IMR-90 (cell line): ENCODE data around the gene HADHB. TPM values are rescaled to one million over a fixed set of nuclear protein-coding genes. Genes with fewer than 3 reads are reported as not detected.

Experiments
- ATAC-seq: fragments of 200-7000 bp; cut with Tn5 transposase; 2 replicates; pipeline ENCODE4 v1.9.1; 2020; ENCODE audit warnings: low read depth, mild to moderate bottlenecking, moderate library complexity
- BruUV-seq: library from RNA; stranded (reverse); fragments of 400-500 nt; replicated peaks from 2 replicates; lab custom pipeline; 2021; lab: Mats Ljungman, UMichigan
- CTCF ChIA-PET: fragments of 300-600 bp; formaldehyde crosslinking; extraction: SDS; loops from one replicate; lab custom pipeline; 2021; ENCODE audit warnings: antibody characterized with exemption; lab: Yijun Ruan, JAX
- POLR2A ChIA-PET: fragments of 300-600 bp; sonication (Branson Sonifier 250); formaldehyde crosslinking; loops from one replicate; lab custom pipeline; 2022; ENCODE audit warnings: antibody characterized with exemption; ENCODE audit not compliant: unreplicated experiment; lab: Charles Lee
- DNase-seq: peaks from one replicate; pipeline ENCODE4 v3.0.0; 2013
- H2AFZ ChIP-seq: replicated peaks from 2 replicates; pipeline ENCODE3; 2013; ENCODE audit warnings: low read length, mild to moderate bottlenecking; ENCODE audit not compliant: poor library complexity
- H2AK5ac ChIP-seq: 2 replicates; pipeline ENCODE4 v1.6.1; 2013; ENCODE audit warnings: low read depth, low read length, inconsistent platforms
- H2AK9ac ChIP-seq: replicated peaks from 2 replicates; pipeline ENCODE3; 2013; ENCODE audit warnings: mild to moderate bottlenecking, low read depth, low read length, moderate library complexity; ENCODE audit not compliant: poor library complexity
- H2BK120ac ChIP-seq: 2 replicates; pipeline ENCODE4 v1.6.1; 2013; ENCODE audit warnings: low read depth, low read length, inconsistent platforms
- H2BK15ac ChIP-seq: 3 replicates; pipeline ENCODE4 v1.6.1; 2013; ENCODE audit warnings: low read depth, low read length, inconsistent platforms
- H2BK20ac ChIP-seq: 2 replicates; pipeline ENCODE4 v1.6.1; 2013; ENCODE audit warnings: low read depth, mild to moderate bottlenecking, inconsistent platforms, low read length, moderate library complexity
- H2BK5ac ChIP-seq: 2 replicates; pipeline ENCODE4 v1.6.1; 2013; ENCODE audit warnings: mild to moderate bottlenecking, low read depth, low read length, inconsistent platforms; ENCODE audit not compliant: poor library complexity, severe bottlenecking
- H3K14ac ChIP-seq: replicated peaks from 2 replicates; pipeline ENCODE4 v1.6.1; 2013; ENCODE audit warnings: low read depth, low read length, inconsistent platforms
- H3K18ac ChIP-seq: 2 replicates; pipeline ENCODE4 v1.6.1; 2013; ENCODE audit warnings: low read depth, low read length, control low read depth
- H3K23ac ChIP-seq: 2 replicates; pipeline ENCODE4 v1.6.1; 2013; ENCODE audit warnings: low read depth, low read length, inconsistent platforms
- H3K27ac ChIP-seq: 2 replicates; pipeline ENCODE4 v1.5.1; 2013; ENCODE audit warnings: mild to moderate bottlenecking, control low read depth, low read length; ENCODE audit not compliant: insufficient read depth
- H3K27me3 ChIP-seq: 2 replicates; pipeline ENCODE4 v1.6.1; 2013; ENCODE audit warnings: low read length; ENCODE audit not compliant: control insufficient read depth, insufficient read depth
- H3K36me3 ChIP-seq: 2 replicates; pipeline ENCODE4 v1.6.1; 2013; ENCODE audit warnings: low read length, mixed read lengths; ENCODE audit not compliant: control insufficient read depth, insufficient read depth
- H3K4ac ChIP-seq: 2 replicates; pipeline ENCODE4 v1.6.1; 2013; ENCODE audit warnings: low read depth, low read length, inconsistent platforms
- H3K4me1 ChIP-seq: 2 replicates; pipeline ENCODE4 v1.6.1; 2013; ENCODE audit warnings: low read length, mixed read lengths; ENCODE audit not compliant: control insufficient read depth, insufficient read depth
- H3K4me2 ChIP-seq: 2 replicates; pipeline ENCODE4 v1.6.1; 2013; ENCODE audit warnings: low read depth, mild to moderate bottlenecking, control low read depth, low read length, moderate library complexity
- H3K4me3 ChIP-seq: 2 replicates; pipeline ENCODE4 v1.5.1; 2013; ENCODE audit warnings: low read depth, mild to moderate bottlenecking, control low read depth, low read length, moderate library complexity; ENCODE audit not compliant: insufficient read depth
- H3K56ac ChIP-seq: 2 replicates; pipeline ENCODE4 v1.6.1; 2013; ENCODE audit warnings: low read length, inconsistent platforms; ENCODE audit not compliant: insufficient read depth; ENCODE audit errors: extremely low read depth
- H3K79me1 ChIP-seq, 2 experiments: 2 replicates each; pipeline ENCODE4 v1.6.1; 2013; ENCODE audit warnings: low read length in 2 of 2, inconsistent platforms in 1 of 2, low read depth in 1 of 2
- H3K9ac ChIP-seq: 2 replicates; pipeline ENCODE4 v1.6.1; 2013; ENCODE audit warnings: low read depth, low read length, control low read depth
- H3K9me1 ChIP-seq: 2 replicates; pipeline ENCODE4 v1.6.1; 2013; ENCODE audit warnings: low read length, inconsistent platforms; ENCODE audit not compliant: insufficient read depth
- H3K9me3 ChIP-seq: 2 replicates; pipeline ENCODE4 v1.6.1; 2013; ENCODE audit warnings: low read length; ENCODE audit not compliant: control insufficient read depth, insufficient read depth
- H4K20me1 ChIP-seq: 2 replicates; pipeline ENCODE4 v1.6.1; 2013; ENCODE audit warnings: low read length, inconsistent platforms; ENCODE audit not compliant: insufficient read depth
- H4K5ac ChIP-seq: 2 replicates; pipeline ENCODE4 v1.6.1; 2013; ENCODE audit warnings: mild to moderate bottlenecking, low read depth, low read length, control low read depth
- H4K8ac ChIP-seq, 2 experiments: 2 replicates each; pipeline ENCODE4 v1.6.1; 2013; ENCODE audit warnings: low read depth in 2 of 2, low read length in 2 of 2, control low read depth in 1 of 2, inconsistent platforms in 1 of 2
- H4K91ac ChIP-seq: 2 replicates; pipeline ENCODE4 v1.6.1; 2013; ENCODE audit warnings: low read depth, low read length, inconsistent platforms; ENCODE audit not compliant: insufficient read depth
- BHLHE40 ChIP-seq: fragments of 150-350 bp; IDR thresholded peaks from 2 replicates; pipeline ENCODE4 v1.6.1; 2016; ENCODE audit warnings: mild to moderate bottlenecking, low read depth, low read length
- CEBPB ChIP-seq: IDR thresholded peaks from 2 replicates; pipeline ENCODE4 v1.6.1; 2012; ENCODE audit warnings: low read depth, low read length, improper control_type of control experiment
- CHD1 ChIP-seq: IDR thresholded peaks from 2 replicates; pipeline ENCODE4 v1.6.1; 2012; ENCODE audit warnings: low read depth, low read length, improper control_type of control experiment
- MAFK ChIP-seq: IDR thresholded peaks from 2 replicates; pipeline ENCODE4 v1.6.1; 2012; ENCODE audit warnings: low read depth, low read length, improper control_type of control experiment
- MXI1 ChIP-seq: IDR thresholded peaks from 2 replicates; pipeline ENCODE4 v1.6.1; 2012; ENCODE audit warnings: low read depth, mild to moderate bottlenecking, low read length, moderate library complexity, borderline replicate concordance
- RAD21 ChIP-seq: IDR thresholded peaks from 2 replicates; pipeline ENCODE4 v1.6.1; 2012; ENCODE audit warnings: low read length, improper control_type of control experiment
- RFX5 ChIP-seq: IDR thresholded peaks from 2 replicates; pipeline ENCODE4 v1.8.0; 2012; ENCODE audit warnings: low read depth, mild to moderate bottlenecking, low read length, moderate library complexity
- WGBS, 2 experiments: methylation state at CpG; one replicate each; pipeline versions ENCODE4 v1.1.5 to v1.1.7; 2013; ENCODE audit warnings: missing lambda C conversion rate in 2 of 2; ENCODE audit not compliant: insufficient read length in 1 of 2; ENCODE audit errors: extremely low coverage in 2 of 2; 5-methylcytosine and 5-hydroxymethylcytosine counted together
- dilution Hi-C: fragments of 300-500 bp; cut with HindIII; formaldehyde crosslinking; loops from one replicate; pipeline ENCODE4 v1.14.3; 2018; ENCODE audit warnings: low sequenced_read_pairs; ENCODE audit not compliant: unreplicated experiment
- in situ Hi-C: fragments of 300-500 bp; cut with MboI; formaldehyde crosslinking; loops from 3 replicates; pipeline ENCODE4 v1.14.3; 2019; ENCODE audit warnings: low sequenced_read_pairs, inconsistent platforms, mixed read lengths
- intact Hi-C: fragments of 100-400 bp; cut with micrococcal nuclease; formaldehyde crosslinking; loops from 2 replicates; pipeline ENCODE4 v1.10.0; 2022
- polyA plus RNA-seq, 3 experiments: library from polyadenylated mRNA; depleted of rRNA; stranded (reverse); fragments of >200 nt; gene quantifications; 2 replicates each; pipeline ENCODE4 v1.2.3, GENCODE V29; 2012; ENCODE audit warnings: low replicate concordance in 1 of 3
- total RNA-seq: library from RNA; depleted of rRNA; stranded (reverse); fragments of >200 nt; gene quantifications from 2 replicates; pipeline ENCODE4 v1.2.3, GENCODE V29; 2012
- TF ChIP-seq, protein P1 (sequence below): fragments of 150-350 bp; IDR thresholded peaks from 2 replicates; pipeline ENCODE4 v1.6.1; 2017; ENCODE audit warnings: mild to moderate bottlenecking, antibody characterized with exemption, low read length, low read depth
- TF ChIP-seq, protein P2 (sequence below): fragments of 150-350 bp; IDR thresholded peaks from 2 replicates; pipeline ENCODE4 v1.6.1; 2016; ENCODE audit warnings: low read depth, mild to moderate bottlenecking, low read length, moderate library complexity, borderline replicate concordance
- TF ChIP-seq, protein P3 (sequence below): conservative IDR thresholded peaks from 2 replicates; pipeline ENCODE4 v1.5.1; 2012; ENCODE audit warnings: mild to moderate bottlenecking, low read depth, low read length, improper control_type of control experiment

The HADHB gene
- total and polyA plus RNA-seq, 2 of the 4 experiments (the other 2 are of a cell fraction) = 67.9 to 79.8 TPM

DNA sequence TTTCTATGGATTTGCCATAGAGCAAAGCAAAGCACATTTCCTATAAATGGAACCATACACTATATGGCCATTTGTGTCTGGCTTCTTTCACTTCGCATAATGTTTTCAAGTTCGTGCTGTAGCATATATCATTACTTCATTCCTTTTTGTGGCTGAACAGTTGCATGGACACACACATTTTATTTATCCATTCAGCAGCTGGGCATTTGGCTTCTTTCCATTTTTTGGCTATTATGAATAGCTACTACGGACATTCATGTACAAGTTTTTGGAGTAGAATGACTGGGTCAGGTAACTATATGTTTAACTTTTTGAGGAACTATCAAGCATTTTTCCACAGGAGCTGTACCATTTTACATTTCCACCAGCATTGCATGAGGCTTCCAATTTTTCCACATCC, 90.5 kb downstream of the HADHB start:
- BruUV-seq = no TSS peak
- Histone ChIP-seq H2AFZ (no peak overlapping the region), H4K8ac (no peak overlapping the region), H3K9me3 (no peaks in the 10 kb centered on the region), H4K91ac (no peak overlapping the region), H3K4me1 (no peaks in the 10 kb centered on the region), H3K4me2 (peak overlapping the region; percentile 4; the same call in 1 of the 2 replicates), H3K79me1 (no peaks in the 10 kb centered on the region), H3K23ac (no peak overlapping the region), H3K36me3 (no peaks in the 10 kb centered on the region), H2BK20ac (no peak overlapping the region), H3K14ac (no peak overlapping the region), H3K9ac (no peak overlapping the region), H3K4me3 (no peak overlapping the region), H3K18ac (no peak overlapping the region), H3K56ac (no peak overlapping the region), H3K27me3 (peaks cover 11% of the 10 kb centered on the region), H2BK15ac (no peak overlapping the region), H3K27ac (no peak overlapping the region), H2AK9ac (no peak overlapping the region), H4K20me1 (no peaks in the 10 kb centered on the region), H2AK5ac (no peak overlapping the region), H2BK5ac (no peak overlapping the region), H3K9me1 (no peaks in the 10 kb centered on the region), H4K5ac (no peak overlapping the region), H2BK120ac (no peak overlapping the region), H3K4ac (no peak overlapping the region)
- TF ChIP-seq RFX5 (no peak), BHLHE40 (no peak), MAFK (no peak), CEBPB (no peak), MXI1 (no peak), CHD1 (no peak), RAD21 (no peak)
- TF ChIP-seq, protein P1, sequence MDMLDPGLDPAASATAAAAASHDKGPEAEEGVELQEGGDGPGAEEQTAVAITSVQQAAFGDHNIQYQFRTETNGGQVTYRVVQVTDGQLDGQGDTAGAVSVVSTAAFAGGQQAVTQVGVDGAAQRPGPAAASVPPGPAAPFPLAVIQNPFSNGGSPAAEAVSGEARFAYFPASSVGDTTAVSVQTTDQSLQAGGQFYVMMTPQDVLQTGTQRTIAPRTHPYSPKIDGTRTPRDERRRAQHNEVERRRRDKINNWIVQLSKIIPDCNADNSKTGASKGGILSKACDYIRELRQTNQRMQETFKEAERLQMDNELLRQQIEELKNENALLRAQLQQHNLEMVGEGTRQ = no peak
- TF ChIP-seq, protein P2, sequence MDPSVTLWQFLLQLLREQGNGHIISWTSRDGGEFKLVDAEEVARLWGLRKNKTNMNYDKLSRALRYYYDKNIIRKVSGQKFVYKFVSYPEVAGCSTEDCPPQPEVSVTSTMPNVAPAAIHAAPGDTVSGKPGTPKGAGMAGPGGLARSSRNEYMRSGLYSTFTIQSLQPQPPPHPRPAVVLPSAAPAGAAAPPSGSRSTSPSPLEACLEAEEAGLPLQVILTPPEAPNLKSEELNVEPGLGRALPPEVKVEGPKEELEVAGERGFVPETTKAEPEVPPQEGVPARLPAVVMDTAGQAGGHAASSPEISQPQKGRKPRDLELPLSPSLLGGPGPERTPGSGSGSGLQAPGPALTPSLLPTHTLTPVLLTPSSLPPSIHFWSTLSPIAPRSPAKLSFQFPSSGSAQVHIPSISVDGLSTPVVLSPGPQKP = no peak
- TF ChIP-seq, protein P3, sequence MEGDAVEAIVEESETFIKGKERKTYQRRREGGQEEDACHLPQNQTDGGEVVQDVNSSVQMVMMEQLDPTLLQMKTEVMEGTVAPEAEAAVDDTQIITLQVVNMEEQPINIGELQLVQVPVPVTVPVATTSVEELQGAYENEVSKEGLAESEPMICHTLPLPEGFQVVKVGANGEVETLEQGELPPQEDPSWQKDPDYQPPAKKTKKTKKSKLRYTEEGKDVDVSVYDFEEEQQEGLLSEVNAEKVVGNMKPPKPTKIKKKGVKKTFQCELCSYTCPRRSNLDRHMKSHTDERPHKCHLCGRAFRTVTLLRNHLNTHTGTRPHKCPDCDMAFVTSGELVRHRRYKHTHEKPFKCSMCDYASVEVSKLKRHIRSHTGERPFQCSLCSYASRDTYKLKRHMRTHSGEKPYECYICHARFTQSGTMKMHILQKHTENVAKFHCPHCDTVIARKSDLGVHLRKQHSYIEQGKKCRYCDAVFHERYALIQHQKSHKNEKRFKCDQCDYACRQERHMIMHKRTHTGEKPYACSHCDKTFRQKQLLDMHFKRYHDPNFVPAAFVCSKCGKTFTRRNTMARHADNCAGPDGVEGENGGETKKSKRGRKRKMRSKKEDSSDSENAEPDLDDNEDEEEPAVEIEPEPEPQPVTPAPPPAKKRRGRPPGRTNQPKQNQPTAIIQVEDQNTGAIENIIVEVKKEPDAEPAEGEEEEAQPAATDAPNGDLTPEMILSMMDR = no peak
- in situ Hi-C loops = loop anchor here (25.0 kb wide), 1 partner anchor 373 kb away; no protein-coding TSS in a partner anchor
- no peak for ATAC-seq
- ChIA-PET POLR2A (no interaction called here), CTCF (interaction anchor here (0.5 kb wide), 1 partner anchor 496 kb away, joined by 3 read pairs; no protein-coding TSS in a partner anchor)
- intact Hi-C loops = no loop called here
- WGBS, 2 experiments = 32% methylated on average over 2 of the region's 3 CpGs; no CpG with 5 or more reads in 1 of the 2 experiments
- DNase-seq = no peak
- dilution Hi-C loops = no loop called here
